ENCODE measurements around the gene MGRN1. TPM values are rescaled to one million over a fixed set of nuclear protein-coding genes. Genes with fewer than 3 reads are reported as not detected.
A peak's percentile ranks its signal among the peaks of the same experiment; 100 is the strongest.

The MGRN1 gene
- total and polyA plus RNA-seq, 2 donors (not counting 1 experiment from before 2014, with no cell fraction given), result 22.7 to 89.2 TPM

- Histone ChIP-seq H3K36me3 (replicated peaks in 1 of 2; ENCODE audit: control extremely low read depth in 1 of 2, control insufficient read depth in 1 of 2, extremely low read depth in 1 of 2, insufficient read depth in 2 of 2, low read length in 1 of 2) (peaks cover 4 to 35% of the 10 kb centered on the region in 2 experiments), H3K27ac (ENCODE audit: low read length in 2 of 2) (peak overlapping the region; percentile 16 to 27), H2AFZ (ENCODE audit: insufficient read depth, low read depth, low read length, poor library complexity, severe bottlenecking) (peak overlapping the region; percentile 58), H3K4me2 (replicated peaks; ENCODE audit: low read depth, low read length, poor library complexity, severe bottlenecking) (peak overlapping the region; percentile 74), H3K4me1 (ENCODE audit: control insufficient read depth in 2 of 2, insufficient read depth in 2 of 2, low read length in 2 of 2) (peaks cover 17 to 32% of the 10 kb centered on the region in 2 donors), H3K9me3 (ENCODE audit: control extremely low read depth in 1 of 3, control insufficient read depth in 2 of 3, insufficient read depth in 1 of 3, low read length in 2 of 3) (no peaks in the 10 kb centered on the region), H3K9ac (ENCODE audit: low read length) (no peak overlapping the region), H3K79me2 (ENCODE audit: control insufficient read depth, insufficient read depth, low read length) (peaks cover 5% of the 10 kb centered on the region), H4K20me1 (ENCODE audit: control insufficient read depth, insufficient read depth, low read length, poor library complexity, severe bottlenecking) (peaks cover 10% of the 10 kb centered on the region), H3K27me3 (replicated peaks in 1 of 4; ENCODE audit: control extremely low read depth in 1 of 4, control insufficient read depth in 3 of 4, insufficient read depth in 4 of 4, low read length in 3 of 4) (no peaks in the 10 kb centered on the region), H3K4me3 (ENCODE audit: control extremely low read depth in 1 of 5, extremely low read depth in 1 of 5, insufficient read depth in 1 of 5, low read depth in 2 of 5, low read length in 4 of 5) (no peak overlapping the region)
- peak overlapping the region; percentile 50 for H3K4me3 Mint-ChIP-seq
- ChIA-PET POLR2A (no interaction called here), CTCF (no interaction called here)
- H3K27ac Mint-ChIP-seq, result peak overlapping the region; percentile 65
- peaks cover 23% of the 10 kb centered on the region for H3K4me1 Mint-ChIP-seq
- WGBS (ENCODE audit: insufficient coverage), result 46% methylated on average over 20 of the region's 26 CpGs
- ATAC-seq (ENCODE audit: low read depth) (peak; percentile 77), DNase-seq (peak; percentile 62)
- no peaks in the 10 kb centered on the region for H3K27me3 Mint-ChIP-seq
- intact Hi-C loops (cut with micrococcal nuclease), result no loop called here
- H3K9me3 Mint-ChIP-seq (ENCODE audit: insufficient read depth), result no peaks in the 10 kb centered on the region
- TF ChIP-seq CTCF (IDR thresholded peaks at IDR 0.05), result no peak
These were observed 40.2 kb downstream of the MGRN1 start for GRCh38 chr16:4664538-4665418.

GRCh38 chr16:4666537-4667202 lies 42.0 kb downstream of the MGRN1 start:
- Histone ChIP-seq H3K4me1 (ENCODE audit: control insufficient read depth in 2 of 2, insufficient read depth in 2 of 2, low read length in 2 of 2) (peaks cover 17 to 23% of the 10 kb centered on the region in 2 donors), H3K27me3 (replicated peaks in 1 of 4; ENCODE audit: control extremely low read depth in 1 of 4, control insufficient read depth in 3 of 4, insufficient read depth in 4 of 4, low read length in 3 of 4) (no peaks in the 10 kb centered on the region), H3K9ac (ENCODE audit: low read length) (no peak overlapping the region), H3K27ac (ENCODE audit: low read length in 2 of 2) (no peak overlapping the region), H2AFZ (ENCODE audit: insufficient read depth, low read depth, low read length, poor library complexity, severe bottlenecking) (no peak overlapping the region), H3K36me3 (replicated peaks in 1 of 2; ENCODE audit: control extremely low read depth in 1 of 2, control insufficient read depth in 1 of 2, extremely low read depth in 1 of 2, insufficient read depth in 2 of 2, low read length in 1 of 2) (peaks cover 4 to 46% of the 10 kb centered on the region in 2 experiments), H4K20me1 (ENCODE audit: control insufficient read depth, insufficient read depth, low read length, poor library complexity, severe bottlenecking) (peaks cover 5% of the 10 kb centered on the region), H3K4me2 (replicated peaks; ENCODE audit: low read depth, low read length, poor library complexity, severe bottlenecking) (no peak overlapping the region), H3K79me2 (ENCODE audit: control insufficient read depth, insufficient read depth, low read length) (peaks cover 5% of the 10 kb centered on the region), H3K9me3 (ENCODE audit: control extremely low read depth in 1 of 3, control insufficient read depth in 2 of 3, insufficient read depth in 1 of 3, low read length in 2 of 3) (no peaks in the 10 kb centered on the region), H3K4me3 (ENCODE audit: control extremely low read depth in 1 of 5, extremely low read depth in 1 of 5, insufficient read depth in 1 of 5, low read depth in 2 of 5, low read length in 4 of 5) (no peak overlapping the region)
- H3K27ac Mint-ChIP-seq, result no peak overlapping the region
- 95% methylated on average over 18 of the region's 20 CpGs for WGBS (ENCODE audit: insufficient coverage)
- H3K4me3 Mint-ChIP-seq, result no peak overlapping the region
- CTCF ChIA-PET, result no interaction called here
- H3K27me3 Mint-ChIP-seq, result no peaks in the 10 kb centered on the region
- TF ChIP-seq CTCF (IDR thresholded peaks at IDR 0.05) (no peak), EZH2 (IDR thresholded peaks at IDR 0.05; ENCODE audit: borderline replicate concordance, insufficient read depth, low read depth, low read length, poor library complexity, severe bottlenecking) (no peak)
- no peaks in the 10 kb centered on the region for H3K9me3 Mint-ChIP-seq (ENCODE audit: insufficient read depth)
- POLR2A ChIA-PET, result no interaction called here
- peaks cover 23% of the 10 kb centered on the region for H3K4me1 Mint-ChIP-seq
- no peak for DNase-seq
- intact Hi-C loops (cut with micrococcal nuclease), result no loop called here
- no peak for ATAC-seq (ENCODE audit: low read depth)

All from B cell (primary cell).